H9 (cell line): ENCODE results near the gene GBGT1. TPM values are rescaled to one million over a fixed set of nuclear protein-coding genes. Genes with fewer than 3 reads are reported as not detected.

ENCODE experiments used
- DNase-seq: peaks from one replicate; pipeline ENCODE4 v3.0.0-alpha.2; 2017
- H2AFZ ChIP-seq: one replicate; pipeline ENCODE4 v1.6.1; 2013; ENCODE audit warnings: mild to moderate bottlenecking, low read length, control low read depth, moderate library complexity
- H2AK5ac ChIP-seq: 2 replicates; pipeline ENCODE4 v1.6.1; 2013; ENCODE audit warnings: low read length, control low read depth, mixed read lengths; ENCODE audit not compliant: insufficient read length
- H2BK120ac ChIP-seq: one replicate; pipeline ENCODE4 v1.6.1; 2013; ENCODE audit warnings: low read depth, mild to moderate bottlenecking, low read length, control low read depth, inconsistent platforms; ENCODE audit not compliant: poor library complexity, severe bottlenecking
- H2BK12ac ChIP-seq: 2 replicates; pipeline ENCODE4 v1.6.1; 2013; ENCODE audit warnings: low read length, control low read depth, mixed read lengths, low read depth; ENCODE audit not compliant: insufficient read length
- H2BK15ac ChIP-seq: 2 replicates; pipeline ENCODE4 v1.6.1; 2013; ENCODE audit warnings: low read depth, low read length, control low read depth
- H2BK20ac ChIP-seq: one replicate; pipeline ENCODE4 v1.6.1; 2013; ENCODE audit warnings: low read depth, mild to moderate bottlenecking, low read length, control low read depth, inconsistent platforms; ENCODE audit not compliant: poor library complexity, severe bottlenecking
- H2BK5ac ChIP-seq: 2 replicates; pipeline ENCODE4 v1.6.1; 2013; ENCODE audit warnings: low read length, control low read depth, mixed read lengths; ENCODE audit not compliant: insufficient read length
- H3K14ac ChIP-seq: 2 replicates; pipeline ENCODE4 v1.6.1; 2013; ENCODE audit warnings: low read length, control low read depth; ENCODE audit not compliant: insufficient read depth
- H3K18ac ChIP-seq: 2 replicates; pipeline ENCODE4 v1.6.1; 2013; ENCODE audit warnings: low read depth, mild to moderate bottlenecking, mixed read lengths, low read length, control low read depth; ENCODE audit not compliant: insufficient read length
- H3K23ac ChIP-seq: 2 replicates; pipeline ENCODE4 v1.6.1; 2013; ENCODE audit warnings: low read length, control low read depth, mixed read lengths, low read depth; ENCODE audit not compliant: insufficient read length
- H3K23me2 ChIP-seq: 2 replicates; pipeline ENCODE4 v1.6.1; 2013; ENCODE audit warnings: low read depth, mild to moderate bottlenecking, mixed read lengths, low read length, control low read depth; ENCODE audit not compliant: insufficient read length, poor library complexity, severe bottlenecking
- H3K27ac ChIP-seq: 2 replicates; pipeline ENCODE4 v1.5.1; 2013; ENCODE audit warnings: low read length, control low read depth, mixed read lengths, low read depth; ENCODE audit not compliant: insufficient read length
- H3K27me3 ChIP-seq: 2 replicates; pipeline ENCODE4 v1.6.1; 2013; ENCODE audit warnings: low read length, control low read depth, inconsistent platforms; ENCODE audit not compliant: insufficient read depth
- H3K4ac ChIP-seq: 2 replicates; pipeline ENCODE4 v1.6.1; 2013; ENCODE audit warnings: low read depth, mild to moderate bottlenecking, control low read depth, inconsistent platforms, low read length, moderate library complexity
- H3K4me1 ChIP-seq: 2 replicates; pipeline ENCODE4 v1.6.1; 2013; ENCODE audit warnings: low read length, control low read depth, inconsistent platforms; ENCODE audit not compliant: insufficient read depth
- H3K4me2 ChIP-seq: 2 replicates; pipeline ENCODE4 v1.6.1; 2013; ENCODE audit warnings: low read length, control low read depth, mixed read lengths; ENCODE audit not compliant: insufficient read length, insufficient read depth
- H3K56ac ChIP-seq: 2 replicates; pipeline ENCODE4 v1.6.1; 2013; ENCODE audit warnings: low read depth, mild to moderate bottlenecking, mixed read lengths, low read length, control low read depth; ENCODE audit not compliant: insufficient read length
- H3K79me1 ChIP-seq: 2 replicates; pipeline ENCODE4 v1.6.1; 2013; ENCODE audit warnings: low read depth, mild to moderate bottlenecking, moderate library complexity, low read length, control low read depth, inconsistent platforms; ENCODE audit not compliant: insufficient read depth, poor library complexity, severe bottlenecking
- H3K79me2 ChIP-seq: 2 replicates; pipeline ENCODE4 v1.6.1; 2013; ENCODE audit warnings: low read length, control low read depth, inconsistent platforms; ENCODE audit not compliant: insufficient read depth
- H3K9ac ChIP-seq: 2 replicates; pipeline ENCODE4 v1.6.1; 2013; ENCODE audit warnings: low read length, control low read depth, mixed read lengths; ENCODE audit not compliant: insufficient read length; ENCODE audit errors: extremely low read depth
- H3K9me3 ChIP-seq: one replicate; pipeline ENCODE4 v1.6.1; 2013; ENCODE audit warnings: low read depth, low read length, inconsistent platforms; ENCODE audit not compliant: control insufficient read depth
- H3T11ph ChIP-seq: one replicate; pipeline ENCODE4 v1.6.1; 2013; ENCODE audit warnings: mild to moderate bottlenecking, low read length, control low read depth, inconsistent platforms
- H4K20me1 ChIP-seq: one replicate; pipeline ENCODE4 v1.6.1; 2013; ENCODE audit not compliant: control insufficient read depth, insufficient read length, insufficient read depth
- H4K5ac ChIP-seq: 2 replicates; pipeline ENCODE4 v1.6.1; 2013; ENCODE audit warnings: low read depth, mild to moderate bottlenecking, mixed read lengths, low read length, control low read depth; ENCODE audit not compliant: insufficient read length
- H4K8ac ChIP-seq: replicated peaks from 2 replicates; pipeline ENCODE4 v1.6.1; 2013; ENCODE audit warnings: low read length, control low read depth, mixed read lengths, low read depth; ENCODE audit not compliant: insufficient read length
- H4K91ac ChIP-seq: 2 replicates; pipeline ENCODE4 v1.6.1; 2013; ENCODE audit warnings: low read depth, mild to moderate bottlenecking, moderate library complexity, mixed read lengths, low read length, control low read depth; ENCODE audit not compliant: insufficient read length
- H3K27ac Mint-ChIP-seq, 3 experiments: 2 replicates in 2 of 3; 3 replicates in 1 of 3; pipeline ENCODE4 v1.8.0; 2020 to 2021; ENCODE audit warnings: mixed read lengths in 3 of 3, mild to moderate bottlenecking in 1 of 3, moderate library complexity in 1 of 3
- H3K27me3 Mint-ChIP-seq: 2 replicates; pipeline ENCODE4 v1.8.0; 2021; ENCODE audit warnings: low read depth, mild to moderate bottlenecking, moderate library complexity, mixed read lengths
- H3K36me3 Mint-ChIP-seq, 3 experiments: 2 replicates in 2 of 3; 3 replicates in 1 of 3; pipeline ENCODE4 v1.8.0; 2020 to 2021; ENCODE audit warnings: low read depth in 3 of 3, mixed read lengths in 3 of 3; ENCODE audit not compliant: insufficient read depth in 1 of 3
- H3K4me1 Mint-ChIP-seq, 2 experiments: 2 replicates each; pipeline ENCODE4 v1.8.0; 2020; ENCODE audit warnings: mixed read lengths in 2 of 2
- H3K4me3 Mint-ChIP-seq, 2 experiments: 2 replicates in 1 of 2; 3 replicates in 1 of 2; pipeline ENCODE4 v1.8.0; 2020 to 2021; ENCODE audit warnings: mild to moderate bottlenecking in 2 of 2, mixed read lengths in 2 of 2, moderate library complexity in 1 of 2
- H3K9me3 Mint-ChIP-seq, 2 experiments: 2 replicates in 1 of 2; 3 replicates in 1 of 2; pipeline ENCODE4 v1.8.0; 2020; ENCODE audit warnings: mild to moderate bottlenecking in 2 of 2, mixed read lengths in 2 of 2, moderate library complexity in 1 of 2
- CTCF ChIP-seq: fragments of 200-600 bp; sonication (generic); conservative IDR thresholded peaks from 3 replicates; pipeline ENCODE4 v1.8.0; 2021; ENCODE audit warnings: antibody characterized with exemption, mild to moderate bottlenecking
- WGBS: extraction: QIAGEN DNeasy Blood & Tissue Kit; methylation state at CpG from one replicate; pipeline ENCODE4 v1.1.7; 2013; ENCODE audit warnings: missing lambda C conversion rate, low lambda C conversion rate, mixed read lengths; ENCODE audit not compliant: insufficient read length; ENCODE audit errors: extremely low coverage; 5-methylcytosine and 5-hydroxymethylcytosine counted together
- total RNA-seq: library from RNA; stranded (reverse); gene quantifications from 2 replicates; pipeline ENCODE4 v1.2.1, GENCODE V29; 2021

Gene GBGT1
- total RNA-seq, 1 experiment from 2014 or later, result 9.3 TPM

- H4K8ac ChIP-seq, result no peak overlapping the region
- H3K36me3 Mint-ChIP-seq, result peaks cover 2 to 7% (median 2%) of the 10 kb centered on the region in 3 experiments; a peak in 3 of 7 replicates
- H3K79me1 ChIP-seq, result no peaks in the 10 kb centered on the region
- no peak overlapping the region for H4K91ac ChIP-seq
- no peaks in the 10 kb centered on the region for H3K4me1 ChIP-seq
- WGBS, result no CpG with 5 or more reads among the region's 2 CpGs
- H3K4me2 ChIP-seq, result no peak overlapping the region
- H2BK12ac ChIP-seq, result no peak overlapping the region
- H3K4ac ChIP-seq, result no peak overlapping the region
- H3K23ac ChIP-seq, result no peak overlapping the region
- H3T11ph ChIP-seq, result no peak overlapping the region
- H3K27ac ChIP-seq, result no peak overlapping the region
- DNase-seq, result no peak
- H3K4me1 Mint-ChIP-seq, result peaks cover 12 to 14% of the 10 kb centered on the region in 2 experiments
- no peak overlapping the region for H3K9ac ChIP-seq
- H4K5ac ChIP-seq, result no peak overlapping the region
- H3K23me2 ChIP-seq, result peaks cover 4% of the 10 kb centered on the region
- no peaks in the 10 kb centered on the region for H3K79me2 ChIP-seq
- H3K14ac ChIP-seq, result no peak overlapping the region
- H2BK120ac ChIP-seq, result no peak overlapping the region
- no peaks in the 10 kb centered on the region for H3K9me3 ChIP-seq
- no peak overlapping the region for H2BK20ac ChIP-seq
- H3K27me3 Mint-ChIP-seq, result peaks cover 32% of the 10 kb centered on the region
- no peak for TF ChIP-seq CTCF
- H3K9me3 Mint-ChIP-seq, result no peaks in the 10 kb centered on the region
- H4K20me1 ChIP-seq, result no peaks in the 10 kb centered on the region
- no peak overlapping the region for H3K56ac ChIP-seq
- no peak overlapping the region for H3K18ac ChIP-seq
- H3K4me3 Mint-ChIP-seq, result peak overlapping the region in 1 of 2 experiments; percentile 21; a peak in 2 of 5 replicates
- no peak overlapping the region for H2AFZ ChIP-seq
- no peak overlapping the region for H2BK5ac ChIP-seq
- no peak overlapping the region for H2BK15ac ChIP-seq
- no peak overlapping the region for H3K27ac Mint-ChIP-seq
- no peak overlapping the region for H2AK5ac ChIP-seq
- H3K27me3 ChIP-seq, result no peaks in the 10 kb centered on the region
These were observed 1.7 kb upstream of the GBGT1 start for GRCh38 chr9:133165452-133165730.
